ENCODE results near the gene DUSP22.

Gene DUSP22

DNA sequence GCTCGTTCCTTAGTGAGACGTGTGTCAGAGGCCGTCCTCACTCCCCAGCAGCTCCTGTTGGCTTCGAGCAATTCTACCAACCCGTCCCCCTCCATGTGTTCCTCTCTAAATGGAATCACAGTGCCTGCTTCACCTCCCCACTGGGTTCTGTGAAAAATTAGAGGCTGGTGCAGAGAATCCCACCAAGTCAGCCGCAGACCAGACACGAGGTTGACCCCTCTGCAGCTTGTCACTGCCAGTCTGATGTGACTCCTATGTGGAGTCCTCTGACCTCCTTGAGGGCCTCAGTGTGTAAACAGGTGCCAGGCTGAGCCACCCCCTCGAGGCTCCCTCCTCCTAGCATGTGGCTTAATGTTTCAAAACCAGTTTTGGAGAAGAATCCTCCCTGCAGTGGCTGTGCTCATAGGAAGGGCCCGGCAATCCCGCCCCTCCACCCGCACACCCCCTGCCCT, 86.7 kb downstream of the DUSP22 start:
- DNase-seq (ENCODE audit: low read depth, low spot score): no peak

DNA sequence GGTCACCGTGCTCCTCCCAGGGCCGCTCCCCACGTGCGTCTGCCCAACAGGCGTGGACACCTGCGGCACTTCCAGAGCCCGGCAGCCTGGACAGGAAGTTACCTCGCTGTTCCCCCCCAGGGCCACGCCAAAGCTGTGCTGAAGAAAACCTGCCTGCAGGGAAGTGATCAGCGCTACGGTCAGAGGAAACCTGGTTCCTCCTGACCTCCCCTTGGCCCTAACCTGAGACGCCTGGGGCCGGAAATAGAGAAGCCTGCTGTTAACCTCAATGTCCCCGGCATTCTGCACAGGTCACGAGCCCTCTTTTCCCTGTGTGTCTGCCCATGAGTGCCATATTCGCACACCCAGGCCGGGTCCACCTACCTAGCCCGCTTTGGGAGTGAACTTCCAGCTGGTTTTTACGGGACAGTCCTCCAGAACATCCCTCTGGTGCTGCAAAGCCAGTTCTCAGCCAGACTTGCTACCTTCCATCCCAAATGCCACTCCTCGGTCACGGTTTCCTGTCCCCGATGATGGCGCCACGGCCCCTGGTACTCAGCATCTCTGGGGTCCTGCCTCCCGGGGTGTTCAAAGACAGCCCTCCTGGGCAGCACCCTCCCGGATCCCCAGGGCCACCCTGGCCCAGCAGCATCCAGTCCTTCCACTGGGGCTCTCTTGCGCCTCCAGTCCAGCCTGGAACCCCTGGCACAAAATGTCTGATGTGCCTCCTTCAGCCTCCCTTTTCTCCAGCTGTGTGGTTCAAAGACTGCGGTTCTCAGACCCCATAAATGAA, 87.3 kb downstream of the DUSP22 start:
- no peak for DNase-seq (ENCODE audit: low read depth, low spot score)

DNA sequence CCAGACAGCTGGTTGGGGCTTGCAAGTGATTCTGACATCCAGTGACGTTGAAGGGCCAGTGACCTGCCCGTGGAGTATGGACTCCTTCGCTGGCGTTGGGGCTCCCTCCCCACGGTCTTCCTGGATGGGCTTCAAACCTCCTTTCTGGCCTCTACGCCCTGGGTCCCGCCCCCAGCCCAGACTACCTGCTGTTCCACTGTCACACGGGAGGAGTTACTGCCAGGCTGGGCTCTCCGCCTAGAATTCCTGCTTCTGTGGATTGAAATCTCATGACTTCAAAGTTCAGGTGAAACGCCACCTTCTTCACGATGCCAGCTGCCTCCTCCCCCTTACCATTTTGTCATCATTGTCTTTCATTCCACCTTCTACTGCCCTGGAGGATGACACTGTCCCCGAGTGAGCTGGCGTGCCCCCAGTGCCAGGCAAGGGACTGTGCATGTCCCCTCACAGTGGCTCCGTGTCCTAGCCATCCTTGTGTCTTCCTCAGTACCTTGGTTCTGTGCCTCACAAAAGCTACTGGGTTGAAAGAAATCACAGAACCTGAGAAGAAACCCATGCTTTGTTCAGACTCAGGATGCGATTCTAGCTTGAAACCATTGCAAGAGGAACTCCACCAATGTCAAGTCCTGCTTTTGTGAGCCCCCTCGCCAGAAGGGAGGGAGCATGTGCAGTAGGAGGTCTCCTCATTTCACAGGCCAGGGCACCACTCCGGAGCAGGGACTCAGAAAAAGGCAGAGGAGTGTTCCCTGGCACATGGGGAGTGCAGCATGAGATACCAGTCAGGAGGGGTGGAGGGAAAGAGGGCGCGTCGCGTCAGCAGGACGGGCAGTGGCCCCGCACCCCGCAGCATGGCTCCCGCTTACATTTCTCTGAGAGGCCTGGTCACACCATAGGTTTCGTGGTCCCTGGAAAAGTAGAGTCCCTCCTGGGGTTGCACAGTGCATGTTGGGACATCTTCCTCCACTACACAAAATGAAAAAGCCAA, 88.2 kb downstream of the DUSP22 start:
- DNase-seq (ENCODE audit: low read depth, low spot score): no peak

DNA sequence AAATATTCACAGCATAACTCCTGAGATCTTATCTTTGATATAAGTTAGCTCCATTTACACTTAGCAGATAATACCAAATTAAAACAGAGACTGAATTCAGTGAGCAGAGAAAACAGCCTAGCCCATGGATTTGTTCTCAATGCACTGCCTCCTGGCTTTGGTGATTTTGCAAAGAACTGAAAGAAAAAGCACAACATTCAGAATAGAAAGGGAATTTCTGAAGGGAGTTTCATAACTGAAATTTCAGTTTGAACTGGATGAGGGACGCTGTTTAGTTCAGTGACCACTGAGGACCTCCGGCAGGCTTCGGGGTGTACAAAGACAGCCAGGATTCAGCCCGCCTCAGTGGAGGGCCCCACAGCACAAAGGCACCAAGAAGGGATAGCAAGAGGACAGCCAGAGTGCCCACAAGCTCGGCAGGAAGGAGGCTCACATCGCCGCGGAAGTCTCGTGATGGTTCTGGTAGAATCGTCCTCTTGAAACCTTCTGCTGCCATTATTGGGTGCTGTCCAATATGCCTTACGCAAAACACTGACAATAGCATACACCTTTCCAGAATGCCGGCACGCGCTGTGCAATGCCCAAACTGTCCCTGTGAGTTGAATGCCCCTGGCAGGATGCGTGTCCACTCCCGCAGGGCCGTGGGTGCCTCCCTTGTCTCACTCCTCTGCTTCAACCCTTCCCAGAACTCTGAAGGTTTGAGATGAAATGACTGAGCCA, 89.6 kb downstream of the DUSP22 start:
- no peak for DNase-seq (ENCODE audit: low read depth, low spot score)

DNA sequence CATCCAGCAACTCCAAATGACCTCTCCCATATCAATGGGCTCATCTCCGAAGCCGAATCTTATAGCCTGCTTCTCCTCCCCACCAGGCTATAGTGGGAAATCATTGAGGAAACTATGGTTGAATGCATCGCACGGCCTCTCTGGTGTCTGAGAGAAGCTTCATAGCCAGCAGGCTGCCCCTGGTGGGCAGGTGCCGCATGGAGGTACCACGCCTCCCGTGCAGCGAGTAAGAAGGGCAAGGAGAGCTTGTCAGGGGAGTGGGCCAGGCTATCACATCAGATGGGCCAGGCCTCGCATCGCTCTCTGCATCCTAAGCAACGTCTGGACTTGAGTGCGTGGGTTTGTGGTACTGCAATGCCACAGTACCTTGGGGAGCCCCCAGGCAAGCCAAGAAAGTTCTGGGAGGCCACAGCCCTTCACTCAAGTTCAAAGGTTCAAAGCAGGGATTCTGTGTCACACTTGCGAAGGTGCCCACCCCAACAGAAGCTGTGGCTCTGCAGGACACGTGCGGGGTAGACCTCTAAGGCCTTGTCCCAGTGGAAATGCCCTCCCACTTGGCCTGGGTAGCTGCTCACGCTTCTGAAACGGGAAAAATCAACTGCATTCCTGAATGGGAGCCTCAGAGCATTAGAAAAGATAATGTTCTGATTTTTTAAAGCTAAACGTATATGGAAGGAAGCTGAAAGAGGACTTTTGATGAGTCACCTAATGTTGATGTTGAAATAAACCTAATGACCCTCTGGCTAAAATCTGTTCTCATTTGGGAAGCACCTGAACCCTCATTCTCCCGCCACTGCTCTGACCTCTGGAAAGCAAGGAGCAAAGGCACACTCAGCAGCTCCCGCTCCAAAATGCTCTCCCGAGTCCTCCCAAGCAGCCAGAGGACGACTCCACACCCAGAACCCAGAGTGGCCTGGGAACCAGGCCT, 90.9 kb downstream of the DUSP22 start:
- no peak for DNase-seq (ENCODE audit: low read depth, low spot score)

DNA sequence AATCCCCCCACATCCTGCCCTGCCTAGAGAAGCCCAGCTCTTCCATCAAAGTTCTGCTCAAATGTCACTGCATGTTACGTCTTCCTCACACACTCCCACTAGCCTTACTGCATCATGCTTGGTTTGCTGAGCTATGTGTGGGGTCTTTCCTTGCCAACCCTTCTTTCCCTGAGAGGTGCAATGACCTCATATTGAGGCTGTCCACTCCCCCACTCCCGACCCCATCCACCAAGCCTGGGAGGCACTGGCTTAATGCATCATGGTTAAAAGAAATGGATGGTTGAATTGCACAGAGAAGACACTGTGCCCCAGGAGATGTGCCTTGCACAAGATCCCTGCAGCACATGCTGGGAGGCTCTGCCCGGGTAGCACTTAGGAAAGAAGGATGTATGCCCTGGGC, 91.6 kb downstream of the DUSP22 start:
- no peak for DNase-seq (ENCODE audit: low read depth, low spot score)

DNA sequence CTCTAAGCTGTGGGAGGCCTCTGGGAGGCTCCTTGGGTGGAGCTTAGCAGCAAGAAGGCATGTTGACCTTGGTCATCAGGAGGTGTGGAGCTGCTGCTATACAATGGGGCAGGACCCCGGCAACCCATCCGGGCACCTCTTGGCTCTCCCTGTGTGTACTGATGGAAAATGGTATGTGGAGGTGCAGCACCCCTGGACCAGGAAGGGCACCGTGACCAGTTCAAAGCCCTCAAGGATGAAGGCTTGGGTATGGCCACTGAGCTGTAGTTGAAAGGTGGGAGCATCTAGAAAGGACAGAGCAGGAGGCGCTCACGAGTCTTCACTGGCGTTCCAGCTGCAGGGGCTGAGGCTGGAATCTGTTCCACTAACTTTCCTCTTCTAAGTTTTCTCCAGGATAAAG, 92.6 kb downstream of the DUSP22 start:
- DNase-seq (ENCODE audit: low read depth, low spot score): no peak

DNA sequence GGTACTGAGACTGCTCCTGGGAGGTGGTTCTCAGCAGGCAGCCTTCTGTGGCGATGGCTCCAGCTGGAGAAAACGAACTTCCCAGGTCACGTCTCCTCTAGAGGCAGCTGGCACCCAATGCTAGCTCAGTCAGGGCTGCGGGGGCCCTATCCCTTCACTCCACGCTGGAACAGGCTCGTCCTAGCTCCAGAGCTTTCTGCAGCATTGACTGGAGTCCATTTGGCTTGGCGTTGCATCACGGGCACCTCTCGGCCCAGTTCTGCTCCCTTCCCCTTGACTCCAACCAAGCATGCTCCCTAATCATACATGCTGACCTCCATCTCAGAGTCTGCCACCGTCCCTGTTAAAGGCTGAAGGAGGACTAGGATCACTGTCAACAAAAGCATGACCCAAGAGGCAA, 93.3 kb downstream of the DUSP22 start:
- no peak for DNase-seq (ENCODE audit: low read depth, low spot score)

DNA sequence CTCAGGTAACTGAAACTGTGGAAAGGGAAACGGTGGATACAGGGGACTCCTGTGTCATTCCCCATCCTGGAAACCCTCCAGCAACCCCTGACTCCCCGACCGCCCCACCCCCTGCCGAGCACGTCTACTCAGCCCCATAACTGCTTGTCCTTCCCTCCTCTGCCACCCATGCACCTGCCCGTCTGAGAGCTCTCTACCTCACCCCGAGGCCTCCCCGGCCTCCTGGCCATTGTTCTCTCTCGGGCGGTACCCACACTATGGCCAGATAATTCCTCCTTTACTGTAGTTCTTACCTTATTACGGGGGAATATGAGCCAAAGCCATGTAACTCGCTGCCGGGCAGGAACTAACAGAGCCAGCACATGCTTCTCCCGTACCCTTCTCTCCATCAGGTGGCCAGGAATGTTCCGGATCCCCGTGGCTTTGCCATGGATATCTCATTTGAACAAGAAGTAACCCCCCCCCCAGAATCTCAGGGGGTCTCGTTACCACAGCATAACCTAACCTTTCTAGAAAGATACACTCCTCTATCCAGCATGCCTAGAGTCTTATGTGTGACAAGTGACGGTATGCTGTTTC, 94.5 kb downstream of the DUSP22 start:
- no peak for DNase-seq (ENCODE audit: low read depth, low spot score)

DNA sequence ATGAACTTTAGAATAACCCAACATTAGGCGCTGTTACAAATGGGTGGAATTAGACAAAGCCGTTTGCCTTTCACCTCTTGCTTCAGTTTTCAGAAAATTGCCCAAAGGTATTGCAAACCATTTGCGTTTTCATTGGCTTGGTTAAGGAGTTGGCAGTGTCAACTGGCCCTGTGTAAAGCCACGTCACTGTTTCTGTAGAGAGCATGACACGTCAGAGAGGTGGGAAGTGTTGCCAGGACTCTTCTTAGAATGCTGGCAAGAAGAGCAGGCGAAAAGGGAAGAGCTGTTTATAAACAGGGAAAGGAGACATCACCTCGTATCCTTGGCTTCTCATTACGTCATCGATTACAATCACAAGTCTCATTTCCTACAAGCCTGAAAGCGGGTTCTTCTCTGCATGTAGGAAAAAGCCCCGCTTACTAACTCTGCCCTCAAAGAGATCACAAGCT, 95.0 kb downstream of the DUSP22 start:
- DNase-seq (ENCODE audit: low read depth, low spot score): no peak

DNA sequence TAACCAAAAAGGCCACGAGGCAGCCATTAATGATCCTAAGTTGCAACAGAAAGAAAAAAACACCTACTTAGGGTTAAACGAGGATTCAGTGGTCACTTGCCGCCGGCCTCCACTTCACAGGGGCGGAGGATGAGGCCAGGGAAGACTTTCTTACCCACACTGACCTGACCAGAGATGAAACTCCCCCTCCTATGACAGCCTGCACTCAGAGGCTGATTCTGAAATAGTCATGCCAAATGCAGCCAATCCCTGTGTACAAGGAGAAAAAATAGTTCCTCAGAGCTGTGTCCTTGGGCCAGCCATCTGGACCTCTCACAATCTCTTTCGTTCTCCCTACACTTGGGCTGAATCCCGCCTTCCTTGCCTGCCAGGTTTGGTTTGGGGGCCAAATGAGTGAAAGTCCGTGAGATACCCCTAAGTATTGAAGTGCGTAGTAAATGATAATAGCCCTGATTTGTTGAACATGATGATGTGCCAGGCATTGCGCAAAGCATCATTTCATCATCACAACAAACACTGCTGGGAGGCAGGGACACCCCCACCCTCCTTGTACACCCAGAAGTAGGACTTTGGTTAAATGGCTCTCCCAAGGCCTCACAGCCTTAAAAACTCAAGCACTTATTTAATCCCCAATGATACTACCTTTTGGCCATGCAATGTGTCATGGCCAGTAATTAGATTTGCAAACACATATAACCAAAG, 96.1 kb downstream of the DUSP22 start:
- no peak for DNase-seq (ENCODE audit: low read depth, low spot score)

DNA sequence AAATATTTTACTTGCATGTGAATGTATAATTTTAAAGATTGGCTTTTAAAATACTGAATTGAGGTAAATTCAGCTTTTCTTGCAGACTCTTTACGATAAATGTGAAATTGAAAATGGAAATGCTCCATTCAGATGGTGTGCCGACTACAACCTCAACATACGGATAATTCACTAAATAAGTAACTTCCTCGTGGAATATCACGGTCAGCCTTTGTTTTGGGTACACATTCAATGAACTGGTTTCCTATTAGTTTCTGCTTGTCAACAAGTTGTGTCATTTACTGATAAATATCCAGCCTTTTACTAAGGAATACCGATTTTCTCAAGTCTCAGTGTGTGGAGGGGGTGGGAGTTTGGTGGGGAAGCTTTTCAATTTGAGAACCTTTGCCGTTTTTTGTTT, 96.9 kb downstream of the DUSP22 start:
- no peak for DNase-seq (ENCODE audit: low read depth, low spot score)

DNA sequence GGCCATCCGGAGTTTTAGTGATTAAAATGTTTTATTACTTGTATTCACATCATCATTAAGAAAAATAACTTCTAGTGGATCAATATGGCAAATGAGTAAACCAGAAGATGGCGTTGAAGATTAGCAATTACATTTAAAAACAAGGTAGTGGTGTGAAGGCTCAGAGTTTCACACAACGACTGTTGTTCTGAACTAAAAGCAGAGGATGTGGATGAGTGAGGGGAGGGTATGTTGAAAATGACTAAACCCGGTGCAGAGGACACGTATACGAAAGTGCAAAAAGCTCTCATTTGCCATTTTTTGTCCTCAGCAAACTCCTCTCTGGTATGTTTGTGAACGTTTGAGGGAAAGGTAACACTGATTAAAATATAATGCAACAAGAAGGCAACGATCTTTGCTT, 97.3 kb downstream of the DUSP22 start:
- no peak for DNase-seq (ENCODE audit: low read depth, low spot score)

DNA sequence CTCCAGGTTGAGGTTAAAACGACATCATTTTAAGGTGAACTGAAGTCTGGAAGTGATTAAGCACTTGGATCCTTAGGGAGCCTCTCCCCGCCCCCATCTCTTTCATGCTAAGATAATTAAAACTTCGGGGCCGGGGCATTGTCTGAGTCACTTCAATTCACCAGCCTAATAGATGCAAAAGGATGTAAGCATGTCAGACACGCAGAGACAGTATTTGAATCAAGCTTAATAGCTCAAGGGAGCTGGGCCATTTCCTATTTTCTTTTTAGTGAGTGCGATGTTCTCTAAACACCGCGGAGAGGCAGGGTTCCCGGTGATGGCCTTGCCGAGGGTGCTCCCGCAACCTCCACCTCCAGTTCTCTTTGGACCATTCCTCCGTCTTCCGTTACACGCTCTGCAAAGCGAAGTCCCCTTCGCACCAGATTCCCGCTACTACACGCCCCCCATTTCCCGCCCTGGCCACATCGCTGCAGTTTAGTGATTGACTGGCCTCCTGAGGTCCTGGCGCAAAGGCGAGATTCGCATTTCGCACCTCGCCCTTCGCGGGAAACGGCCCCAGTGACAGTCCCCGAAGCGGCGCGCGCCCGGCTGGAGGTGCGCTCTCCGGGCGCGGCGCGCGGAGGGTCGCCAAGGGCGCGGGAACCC, 98.7 kb downstream of the DUSP22 start:
- DNase-seq (ENCODE audit: low read depth, low spot score): no peak

DNA sequence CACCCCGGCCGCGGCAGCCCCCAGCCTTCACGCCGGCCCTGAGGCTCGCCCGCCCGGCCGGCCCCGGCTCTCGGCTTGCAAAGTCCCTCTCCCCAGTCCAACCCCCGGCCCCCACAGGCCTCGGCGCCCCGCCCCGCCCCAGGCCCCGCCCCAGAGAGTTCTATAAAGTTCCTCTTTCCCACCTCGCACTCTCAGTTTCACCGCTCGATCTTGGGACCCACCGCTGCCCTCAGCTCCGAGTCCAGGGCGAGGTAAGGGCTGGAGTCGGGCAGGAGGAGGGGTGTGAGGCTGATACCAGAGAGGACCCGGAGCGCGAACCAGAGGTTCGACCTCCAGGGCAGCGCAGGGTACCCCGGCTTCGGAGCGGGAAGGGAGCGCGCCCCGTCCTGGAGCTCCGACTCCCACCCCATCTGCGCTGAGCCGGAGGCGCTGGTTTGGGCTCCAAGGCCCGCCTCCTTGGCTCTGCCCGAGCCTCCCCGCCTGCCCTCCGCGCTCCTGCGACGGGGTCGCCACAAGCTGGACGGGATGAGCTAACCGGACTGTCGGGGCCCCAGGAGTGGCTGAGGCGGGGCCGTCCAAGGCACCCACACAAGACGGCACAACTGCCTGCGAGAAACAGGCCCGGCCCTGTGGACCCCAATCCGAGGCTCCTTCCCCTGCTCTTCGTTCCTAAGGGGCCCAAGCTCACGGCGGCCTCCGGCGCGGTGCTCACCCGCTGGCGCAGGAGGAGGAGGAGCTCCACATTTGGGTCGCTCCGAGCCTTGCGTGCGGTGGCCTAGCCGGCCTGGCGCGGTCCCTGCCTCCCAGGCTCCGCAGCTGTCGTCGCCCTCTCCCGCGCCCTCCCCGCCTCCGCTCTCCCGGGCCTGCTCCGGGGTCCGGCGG, 99.5 kb downstream of the DUSP22 start, which contains the start of gene IRF4:
TSS of gene IRF4 (plus strand) at position 194 of the 882 bp plus-strand sequence. CDS start 1,401 bp downstream, outside the sequence.
- peak; percentile 61 for DNase-seq (ENCODE audit: low read depth, low spot score)

DNA sequence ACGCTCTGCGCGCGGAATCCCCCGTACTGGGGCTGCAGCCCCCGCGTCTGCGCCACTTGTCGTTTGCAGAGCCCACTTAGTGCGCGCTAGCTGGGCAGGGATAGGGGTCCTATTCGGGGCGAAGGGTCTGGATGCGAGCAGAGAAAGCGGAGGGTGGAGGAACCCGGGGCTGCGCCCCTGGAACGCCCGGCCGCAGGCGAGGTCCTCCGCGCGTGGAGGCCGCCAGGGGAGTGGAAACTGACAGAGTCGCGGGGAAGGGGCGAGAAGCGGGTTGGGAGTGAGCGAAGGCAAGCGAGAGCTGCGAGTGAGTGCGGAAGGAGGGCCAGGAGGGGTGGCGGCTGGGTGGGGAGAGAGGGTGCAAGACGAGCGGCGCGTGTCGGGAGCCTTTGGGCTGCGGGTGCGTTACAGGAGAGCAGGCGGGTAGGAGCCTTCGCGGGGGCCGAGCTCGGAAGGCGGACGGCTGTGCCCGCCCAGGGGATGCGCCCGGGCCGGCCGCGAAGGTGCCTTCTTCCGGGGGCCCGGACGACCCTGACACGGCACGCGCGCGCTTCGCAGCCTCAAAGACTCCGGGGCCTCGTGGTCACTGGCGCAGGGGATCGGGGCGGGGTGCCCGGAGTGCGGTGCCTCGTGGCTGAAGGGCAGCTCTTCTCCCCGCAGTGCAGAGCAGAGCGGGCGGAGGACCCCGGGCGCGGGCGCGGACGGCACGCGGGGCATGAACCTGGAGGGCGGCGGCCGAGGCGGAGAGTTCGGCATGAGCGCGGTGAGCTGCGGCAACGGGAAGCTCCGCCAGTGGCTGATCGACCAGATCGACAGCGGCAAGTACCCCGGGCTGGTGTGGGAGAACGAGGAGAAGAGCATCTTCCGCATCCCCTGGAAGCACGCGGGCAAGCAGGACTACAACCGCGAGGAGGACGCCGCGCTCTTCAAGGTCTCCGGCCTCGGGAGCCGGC, 100.4 kb downstream of the DUSP22 start:
- no peak for DNase-seq (ENCODE audit: low read depth, low spot score)

Measured in activated naive CD8-positive, alpha-beta T cell treated with anti-CD3 and anti-CD28 coated beads, Interleukin-2, amount 50 U/mL, for 16 hours (primary cell).